ENCODE data around the gene CNKSR2.

CNKSR2 gene

DNA sequence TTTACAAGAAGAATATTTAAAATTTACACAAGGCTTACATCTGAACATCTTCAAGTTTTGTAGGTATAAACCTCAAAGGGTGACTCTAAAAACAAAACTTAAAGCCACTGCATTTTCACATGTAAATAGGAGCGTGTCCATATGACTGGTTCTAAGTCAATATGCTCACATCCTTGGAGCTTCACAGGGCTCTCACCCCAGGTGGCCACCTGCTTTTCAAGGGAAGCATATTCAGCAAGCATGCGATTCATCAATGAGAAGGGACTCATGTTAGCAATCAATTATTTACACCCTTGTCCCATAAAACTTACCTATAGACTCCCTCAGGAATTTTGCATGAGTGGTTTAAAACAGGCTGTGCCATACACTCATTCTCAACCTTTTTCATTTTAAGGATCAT lies 301.7 kb downstream of the CNKSR2 start:
- DNase-seq: no peak

DNA sequence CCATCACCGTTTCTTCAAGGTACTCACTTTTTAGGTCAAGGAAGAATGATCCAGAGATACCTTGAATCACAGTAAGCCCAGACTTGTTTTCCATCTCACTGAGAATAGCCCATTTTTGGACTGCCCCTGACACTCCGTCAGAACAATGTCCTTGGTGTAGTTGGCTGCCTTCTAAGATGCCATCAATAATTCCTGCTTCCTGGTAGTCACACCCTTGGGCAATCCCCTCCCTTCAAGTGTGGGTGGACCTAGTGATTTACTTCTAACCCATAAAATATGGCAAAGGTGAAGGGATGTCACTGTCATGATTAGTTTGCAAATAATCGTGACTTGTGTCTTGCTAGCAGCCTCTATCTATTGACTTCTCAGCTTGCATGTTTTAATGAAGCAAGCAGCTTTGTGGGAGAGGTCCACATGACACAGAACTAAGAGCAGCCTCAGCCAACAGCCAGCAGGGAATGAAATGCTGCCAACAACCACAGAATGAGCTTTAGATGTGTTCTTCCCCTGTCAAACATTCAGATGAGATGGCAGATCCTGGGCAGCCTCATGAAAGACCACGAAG lies 303.9 kb downstream of the CNKSR2 start:
- DNase-seq: no peak

DNA sequence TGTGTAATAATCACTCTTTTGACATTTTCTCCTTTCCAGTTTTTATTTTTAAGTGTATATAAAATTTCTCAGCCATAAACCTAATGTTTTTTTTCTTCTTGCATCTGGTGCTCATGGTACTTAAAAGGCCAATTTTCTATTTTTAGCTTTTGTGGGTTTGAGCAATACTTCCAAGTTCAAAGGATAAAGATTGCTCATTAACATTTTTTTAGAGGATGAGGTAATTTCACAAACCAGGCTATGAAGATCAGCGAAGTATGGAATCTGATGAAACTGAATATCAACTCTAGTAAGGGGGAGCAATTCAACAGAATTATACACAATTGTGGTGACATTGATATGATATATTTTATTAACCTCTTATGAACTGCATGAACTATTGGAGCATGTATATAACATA lies 309.7 kb downstream of the CNKSR2 start:
- no peak for DNase-seq

DNA sequence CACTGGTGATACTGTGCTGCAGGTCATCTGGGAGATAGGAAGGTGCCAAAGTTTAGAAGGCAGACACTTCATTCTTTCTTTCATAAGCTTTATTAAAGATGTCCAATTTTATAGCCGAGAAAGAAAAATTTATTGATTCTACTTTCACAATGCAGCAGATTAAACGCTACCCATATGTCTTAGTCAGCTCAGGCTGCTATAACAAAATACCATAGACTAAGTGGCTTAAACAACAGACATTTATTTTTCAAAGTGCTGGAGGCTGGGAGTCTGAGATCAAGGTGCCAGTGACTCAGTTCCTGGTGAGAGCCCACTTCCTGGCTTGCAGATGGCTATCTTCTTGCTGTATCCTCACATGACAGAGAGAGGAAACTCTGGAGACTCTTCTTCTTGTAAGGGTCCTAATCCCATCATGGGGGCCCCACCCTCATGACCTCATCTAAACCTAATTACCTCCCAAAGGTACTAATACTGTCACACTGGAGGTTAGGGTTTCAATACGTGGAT lies 317.3 kb downstream of the CNKSR2 start:
- no peak for DNase-seq

DNA sequence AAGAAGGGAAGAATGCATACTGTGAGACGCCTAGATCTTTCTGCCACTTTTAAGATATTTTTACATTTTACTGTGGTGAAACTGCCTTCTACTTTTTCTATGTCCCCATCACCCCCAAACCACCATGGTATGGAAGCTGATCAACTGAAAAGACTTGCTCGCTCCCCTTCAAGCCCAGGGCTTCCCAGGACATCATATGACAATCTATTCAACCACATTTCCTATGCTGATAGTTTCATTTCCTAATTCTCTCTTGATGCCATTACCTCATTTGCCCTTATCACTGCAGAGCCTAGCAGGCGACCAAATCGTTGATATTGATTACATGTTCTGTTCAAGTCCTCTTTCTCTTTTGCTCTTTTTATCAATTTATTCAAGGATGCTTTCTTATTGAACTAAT lies 324.1 kb downstream of the CNKSR2 start:
- DNase-seq: no peak

DNA sequence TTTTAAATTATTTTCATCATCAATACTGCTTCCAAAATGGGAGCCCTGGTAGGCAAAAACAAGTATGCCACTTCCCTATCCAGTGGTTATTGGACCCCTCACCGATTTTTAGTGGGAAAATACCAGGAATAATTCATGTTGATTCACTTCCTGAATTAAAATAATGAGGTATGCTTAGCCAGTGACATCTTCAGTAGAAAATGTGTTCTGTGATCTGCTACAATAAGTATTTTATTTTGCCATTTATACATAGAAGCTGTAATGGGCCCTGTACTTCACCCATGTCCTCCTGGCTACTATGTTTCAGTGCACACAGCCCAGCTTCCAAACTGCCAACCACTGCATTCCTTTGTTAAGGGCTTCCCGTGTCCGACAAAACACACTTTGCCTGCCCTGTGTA lies 324.9 kb downstream of the CNKSR2 start:
- no peak for DNase-seq

DNA sequence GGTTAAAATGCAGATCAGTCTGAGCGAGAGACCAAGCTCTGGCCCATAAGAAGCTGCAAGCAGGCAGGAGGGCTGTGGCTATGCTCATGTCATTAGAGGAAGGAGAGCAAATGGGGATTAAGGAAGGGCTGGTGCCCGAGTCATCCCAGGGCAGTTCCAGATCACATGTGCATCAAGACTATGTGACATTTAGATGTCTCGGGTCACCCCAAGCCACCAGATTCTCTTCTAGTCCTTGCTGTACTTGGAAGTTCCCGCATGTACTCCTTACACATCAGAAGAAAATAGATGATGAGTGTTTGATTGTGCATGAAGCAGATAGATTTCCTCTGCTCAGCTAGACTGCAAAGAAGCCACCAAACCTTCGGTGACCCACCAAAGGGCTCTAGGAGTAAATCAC lies 326.1 kb downstream of the CNKSR2 start:
- no peak for DNase-seq

DNA sequence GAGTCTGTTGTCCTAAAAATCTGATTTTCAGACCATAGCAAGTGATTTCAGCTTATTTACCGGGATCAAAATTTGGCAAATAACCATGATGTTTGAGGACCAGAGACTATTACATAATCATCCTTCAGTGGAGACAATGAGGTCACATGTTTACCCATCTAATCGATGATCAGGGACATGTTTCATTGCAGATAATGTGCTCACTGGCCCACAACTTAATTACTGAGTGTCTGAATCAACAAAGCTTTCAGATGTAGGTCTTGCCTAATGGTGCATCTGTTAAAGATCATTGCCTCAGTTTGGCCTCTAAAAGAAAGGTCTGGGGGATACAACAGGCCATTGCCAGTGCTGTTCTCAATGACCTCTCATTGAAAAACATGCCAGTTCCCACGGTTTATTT lies 326.7 kb downstream of the CNKSR2 start:
- no peak for DNase-seq

DNA sequence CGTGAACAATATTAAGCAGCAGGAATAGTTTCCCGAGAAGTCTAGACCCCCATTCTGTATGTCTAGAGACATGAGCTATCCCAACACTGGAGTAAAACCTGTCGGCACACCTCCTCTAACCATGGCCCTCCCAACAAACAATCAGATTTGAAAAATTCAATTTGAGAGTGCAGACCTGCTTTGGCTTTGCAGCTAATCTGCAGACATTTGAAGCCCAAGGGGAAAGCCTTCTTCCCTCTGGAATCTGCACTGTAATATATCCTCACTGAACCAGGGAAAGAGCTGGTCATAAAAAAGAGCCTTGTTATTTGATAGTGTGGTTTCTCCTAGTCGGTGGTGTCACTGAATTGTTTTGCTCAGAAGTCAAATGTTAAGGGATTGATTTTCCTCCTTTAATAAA lies 328.5 kb downstream of the CNKSR2 start:
- no peak for DNase-seq

Measured in right kidney (tissue), 1 donor.